SK-N-SH (cell line): ENCODE results near the gene FOXP1. TPM values are rescaled to one million over a fixed set of nuclear protein-coding genes. Genes with fewer than 3 reads are reported as not detected.
A peak's percentile ranks its signal among the peaks of the same experiment; 100 is the strongest.

Experiments used
- CTCF ChIA-PET: fragments of 300-600, 350-600 bp; formaldehyde crosslinking; extraction: SDS; loops from one replicate; lab custom pipeline; 2021; lab: Yijun Ruan, JAX
- POLR2A ChIA-PET: fragments of 350-600 bp; sonication (Branson Sonifier 250); formaldehyde crosslinking; extraction: SDS; loops from one replicate; lab custom pipeline; 2020; ENCODE audit warnings: antibody characterized with exemption, inconsistent platforms; lab: Yijun Ruan, JAX
- DNase-seq: peaks from one replicate; pipeline ENCODE4 v3.0.0; 2012
- H2AFZ ChIP-seq: fragments of 200-600 bp; sonication (generic); 2 replicates; pipeline ENCODE4 v1.8.1; 2016; ENCODE audit warnings: antibody characterized with exemption, mild to moderate bottlenecking, low read depth
- H3F3A ChIP-seq: fragments of 200-600 bp; sonication (generic); replicated peaks from 2 replicates; pipeline ENCODE3; 2016; ENCODE audit warnings: antibody characterized with exemption, mild to moderate bottlenecking; ENCODE audit not compliant: insufficient read depth
- H3K27ac ChIP-seq, 2 experiments: fragments of 200-500 bp in 1 of 2; fragments of 200-600 bp in 1 of 2; sonication (Bioruptor generic) in 1 of 2; sonication (generic), shearing (Covaris generic) in 1 of 2; 2 replicates each; pipeline versions ENCODE4 v1.5.1 to v1.6.1; 2014 to 2016; ENCODE audit warnings: low read depth in 2 of 2, inconsistent platforms in 1 of 2, low read length in 1 of 2, mild to moderate bottlenecking in 1 of 2, mixed read lengths in 1 of 2
- H3K27me3 ChIP-seq: fragments of 200-600 bp; sonication (generic), shearing (Covaris generic); 2 replicates; pipeline ENCODE4 v1.6.1; 2016; ENCODE audit warnings: mixed run types; ENCODE audit not compliant: insufficient read depth
- H3K36me3 ChIP-seq, 2 experiments: fragments of 200-500 bp in 1 of 2; fragments of 200-600 bp in 1 of 2; sonication (Bioruptor generic) in 1 of 2; sonication (generic) in 1 of 2; replicated peaks in 1 of 2; 2 replicates each; pipeline versions ENCODE3 to v1.5.1; 2014 to 2016; ENCODE audit warnings: low read length in 1 of 2, mild to moderate bottlenecking in 1 of 2; ENCODE audit not compliant: insufficient read depth in 2 of 2, control insufficient read depth in 1 of 2
- H3K4me1 ChIP-seq, 2 experiments: fragments of 200-500 bp in 1 of 2; fragments of 200-600 bp in 1 of 2; sonication (Bioruptor generic) in 1 of 2; sonication (generic), shearing (Covaris generic) in 1 of 2; 2 replicates each; pipeline versions ENCODE4 v1.5.1 to v1.6.1; 2014 to 2016; ENCODE audit warnings: low read depth in 1 of 2, low read length in 1 of 2, mixed run types in 1 of 2; ENCODE audit not compliant: insufficient read depth in 2 of 2, control insufficient read depth in 1 of 2
- H3K4me2 ChIP-seq: fragments of 200-600 bp; sonication (generic), shearing (Covaris generic); 2 replicates; pipeline ENCODE4 v1.6.1; 2017; ENCODE audit warnings: mixed run types
- H3K4me3 ChIP-seq, 2 experiments: fragments of 200-500 bp in 1 of 2; fragments of 200-600 bp in 1 of 2; sonication (Bioruptor generic) in 1 of 2; sonication (generic), shearing (Covaris generic) in 1 of 2; 2 replicates each; pipeline versions ENCODE4 v1.5.1 to v1.8.1; 2014 to 2016; ENCODE audit warnings: low read depth in 2 of 2, inconsistent platforms in 1 of 2, low read length in 1 of 2, mild to moderate bottlenecking in 1 of 2, mixed read lengths in 1 of 2, moderate library complexity in 1 of 2
- H3K79me2 ChIP-seq: fragments of 200-600 bp; sonication (generic); 2 replicates; pipeline ENCODE4 v1.8.1; 2017; ENCODE audit warnings: mild to moderate bottlenecking; ENCODE audit not compliant: insufficient read depth
- H3K9ac ChIP-seq: fragments of 200-600 bp; sonication (generic); 2 replicates; pipeline ENCODE4 v1.6.1; 2017; ENCODE audit warnings: mixed run types
- H3K9me2 ChIP-seq: fragments of 200-600 bp; sonication (generic); 2 replicates; pipeline ENCODE4 v1.6.1; 2017; ENCODE audit warnings: mixed run types
- H3K9me3 ChIP-seq: fragments of 200-600 bp; sonication (generic); 2 replicates; pipeline ENCODE4 v1.6.1; 2017; ENCODE audit warnings: mixed run types, mild to moderate bottlenecking, moderate library complexity
- H4K20me1 ChIP-seq: fragments of 200-600 bp; sonication (generic); 2 replicates; pipeline ENCODE4 v1.6.1; 2017; ENCODE audit warnings: mild to moderate bottlenecking, mixed run types; ENCODE audit not compliant: insufficient read depth
- CTCF ChIP-seq: fragments of 200-600 bp; sonication (generic); IDR thresholded peaks from 2 replicates; pipeline ENCODE4 v1.6.1; 2017; ENCODE audit warnings: antibody characterized with exemption, mild to moderate bottlenecking, moderate library complexity
- EZH2phosphoT487 ChIP-seq: fragments of 200-600 bp; sonication (generic); IDR thresholded peaks from 2 replicates; pipeline ENCODE4 v1.6.1; 2017; ENCODE audit warnings: low read depth, mixed run types, mild to moderate bottlenecking, antibody characterized with exemption, moderate library complexity, borderline replicate concordance
- FOXM1 ChIP-seq: IDR thresholded peaks from 2 replicates; pipeline ENCODE4 v1.4.0; 2012; ENCODE audit warnings: low read depth, mild to moderate bottlenecking
- GABPA ChIP-seq: IDR thresholded peaks from 2 replicates; pipeline ENCODE4 v1.4.0; 2012; ENCODE audit warnings: low read depth, mild to moderate bottlenecking
- MAX ChIP-seq: IDR thresholded peaks from 2 replicates; pipeline ENCODE4 v1.4.0; 2012; ENCODE audit warnings: low read depth
- MXI1 ChIP-seq: IDR thresholded peaks from 2 replicates; pipeline ENCODE4 v1.6.1; 2012; ENCODE audit warnings: mild to moderate bottlenecking, low read depth, low read length, improper control_type of control experiment
- POLR2AphosphoS5 ChIP-seq: IDR thresholded peaks from 2 replicates; pipeline ENCODE4 v1.6.1; 2012; ENCODE audit warnings: low read depth, low read length
- RAD21 ChIP-seq: IDR thresholded peaks from 2 replicates; pipeline ENCODE4 v1.6.1; 2012; ENCODE audit warnings: mild to moderate bottlenecking, low read length
- REST ChIP-seq: IDR thresholded peaks from 2 replicates; pipeline ENCODE4 v1.6.1; 2012; ENCODE audit warnings: mild to moderate bottlenecking, low read depth, low read length, moderate library complexity
- RFX5 ChIP-seq: IDR thresholded peaks from 2 replicates; pipeline ENCODE4 v1.6.1; 2012; ENCODE audit warnings: mild to moderate bottlenecking, improper control_type of control experiment, low read length
- SIN3A ChIP-seq: IDR thresholded peaks from 2 replicates; pipeline ENCODE4 v1.6.1; 2012; ENCODE audit warnings: low read depth, mild to moderate bottlenecking, low read length, moderate library complexity, borderline replicate concordance
- TAF1 ChIP-seq: IDR thresholded peaks from 2 replicates; pipeline ENCODE4 v1.6.1; 2012; ENCODE audit warnings: low read depth, mild to moderate bottlenecking, low read length, moderate library complexity, borderline replicate concordance
- TEAD4 ChIP-seq: IDR thresholded peaks from 2 replicates; pipeline ENCODE4 v1.4.0; 2012; ENCODE audit warnings: mild to moderate bottlenecking, borderline replicate concordance; ENCODE audit not compliant: insufficient read depth
- USF2 ChIP-seq: fragments of 150-350 bp; IDR thresholded peaks from 2 replicates; pipeline ENCODE4 v1.6.1; 2017; ENCODE audit warnings: antibody characterized with exemption, low read length, low read depth, borderline replicate concordance
- ZBTB33 ChIP-seq: IDR thresholded peaks from 2 replicates; pipeline ENCODE4 v1.4.0; 2012; ENCODE audit warnings: low read depth, borderline replicate concordance
- WGBS: methylation state at CpG from one replicate; pipeline ENCODE4 v1.1.6; 2017; ENCODE audit warnings: low lambda C conversion rate; 5-methylcytosine and 5-hydroxymethylcytosine counted together
- polyA plus RNA-seq, 3 experiments: library from polyadenylated mRNA; depleted of rRNA; stranded (reverse); fragments of >200 nt; gene quantifications; 2 replicates each; pipeline ENCODE4 v1.2.3, GENCODE V29; 2012

The FOXP1 gene
- polyA plus RNA-seq, 1 of the 3 experiments (the other 2 are of a cell fraction): 8.8 TPM

- 1% methylated on average over 48 of the region's 59 CpGs for WGBS
- peaks cover 95% of the 10 kb centered on the region for H3K79me2 ChIP-seq
- H3K9me3 ChIP-seq: no peaks in the 10 kb centered on the region
- H3K27me3 ChIP-seq: no peaks in the 10 kb centered on the region
- peak overlapping the region; percentile 75 to 86 for H3K4me3 ChIP-seq
- no peaks in the 10 kb centered on the region for H4K20me1 ChIP-seq
- H3K9ac ChIP-seq: peak overlapping the region; percentile 96
- peaks cover 3 to 12% of the 10 kb centered on the region in 2 experiments for H3K36me3 ChIP-seq
- peak; percentile 68 for DNase-seq
- peak overlapping the region; percentile 89 to 92 for H3K27ac ChIP-seq
- no peak overlapping the region for H2AFZ ChIP-seq
- POLR2A ChIA-PET: interaction anchor here (0.9 kb wide), 1 partner anchor 518 kb away, joined by 3 read pairs; no protein-coding TSS in a partner anchor
- no peaks in the 10 kb centered on the region for H3K9me2 ChIP-seq
- peak overlapping the region; percentile 88 for H3K4me2 ChIP-seq
- CTCF ChIA-PET: interaction anchor here (0.7 to 2.1 kb wide), 7 partner anchors 9 to 1032 kb away, joined by 3 to 5 read pairs (median 3); no protein-coding TSS in a partner anchor
- H3K4me1 ChIP-seq: peaks cover 10 to 16% of the 10 kb centered on the region in 2 experiments; a peak in 3 of 4 replicates
- H3F3A ChIP-seq: peaks cover 45% of the 10 kb centered on the region
- TF ChIP-seq CTCF (no peak), USF2 (no peak), RAD21 (no peak), REST (no peak), EZH2phosphoT487 (no peak), SIN3A (peak; percentile 24; the same call in 1 of the 2 replicates), FOXM1 (no peak), ZBTB33 (no peak), TEAD4 (no peak), MXI1 (no peak), POLR2AphosphoS5 (no peak), GABPA (no peak), TAF1 (peak; percentile 4; the same call in 1 of the 2 replicates), MAX (peak; percentile 12), RFX5 (no peak)
These were observed 1.4 kb downstream of the FOXP1 start for GRCh38 chr3:71582036-71582611.
